Measurements from ENCODE around the gene MRO.

- TF ChIP-seq CTCF (IDR thresholded peaks at IDR 0.05 in 4 of 5, conservative IDR thresholded peaks at IDR 0.05 in 1 of 5) = no peak
- TF ChIP-seq POLR2A (IDR thresholded peaks at IDR 0.05) = no peak
Measured at GRCh38 chr18:50850307-50851065, 30.7 kb upstream of the MRO start.
